ENCODE results near the gene ZBTB12.
"Not testable (repeated sequence)": the region's sequence is repeated elsewhere in the genome, so short reads cannot be mapped to it uniquely, and the experiment has no call there.

The ZBTB12 gene

GRCh38 chr6:31922942-31923341 is 21.1 kb upstream of the ZBTB12 start:
- DNase-seq (ENCODE audit: low read depth, low spot score): no peak
- H3K27ac ChIP-seq: no peak overlapping the region

GRCh38 chr6:31920811-31921210 is 18.9 kb upstream of the ZBTB12 start:
- peak overlapping the region; percentile 56 for H3K27ac ChIP-seq
- DNase-seq (ENCODE audit: low read depth, low spot score): peak; percentile 37

- no peak for DNase-seq (ENCODE audit: low read depth, low spot score)
- peak overlapping the region; percentile 56 for H3K27ac ChIP-seq
Measured at GRCh38 chr6:31919624-31920303, 17.9 kb upstream of the ZBTB12 start.

- DNase-seq (ENCODE audit: low read depth, low spot score): no peak
- no peak overlapping the region for H3K27ac ChIP-seq
Measured at GRCh38 chr6:31918069-31918720, 16.3 kb upstream of the ZBTB12 start.

GRCh38 chr6:31915756-31916155 is 13.9 kb upstream of the ZBTB12 start:
- DNase-seq (ENCODE audit: low read depth, low spot score): no peak
- H3K27ac ChIP-seq: no peak overlapping the region

- DNase-seq (ENCODE audit: low read depth, low spot score): no peak
- no peak overlapping the region for H3K27ac ChIP-seq
Measured at GRCh38 chr6:31915351-31915750, 13.5 kb upstream of the ZBTB12 start.

GRCh38 chr6:31911826-31912585 is 10.1 kb upstream of the ZBTB12 start:
- DNase-seq (ENCODE audit: low read depth, low spot score): no peak
- H3K27ac ChIP-seq: peak overlapping the region; percentile 45

GRCh38 chr6:31909298-31909697 is 7.4 kb upstream of the ZBTB12 start:
- DNase-seq (ENCODE audit: low read depth, low spot score); H3K27ac ChIP-seq: not testable (repeated sequence)

- DNase-seq (ENCODE audit: low read depth, low spot score): no peak
- no peak overlapping the region for H3K27ac ChIP-seq
Measured at GRCh38 chr6:31908791-31909190, 6.9 kb upstream of the ZBTB12 start.

- H3K27ac ChIP-seq; DNase-seq (ENCODE audit: low read depth, low spot score): not testable (repeated sequence)
Measured at GRCh38 chr6:31908255-31908654, 6.4 kb upstream of the ZBTB12 start.

GRCh38 chr6:31907158-31907813 is 5.4 kb upstream of the ZBTB12 start:
- no peak for DNase-seq (ENCODE audit: low read depth, low spot score)
- no peak overlapping the region for H3K27ac ChIP-seq

GRCh38 chr6:31906727-31907126 is 4.8 kb upstream of the ZBTB12 start:
- H3K27ac ChIP-seq; DNase-seq (ENCODE audit: low read depth, low spot score): not testable (repeated sequence)

GRCh38 chr6:31906122-31906521 is 4.2 kb upstream of the ZBTB12 start:
- H3K27ac ChIP-seq: no peak overlapping the region
- DNase-seq (ENCODE audit: low read depth, low spot score): no peak

GRCh38 chr6:31905041-31905440 is 3.2 kb upstream of the ZBTB12 start:
- no peak for DNase-seq (ENCODE audit: low read depth, low spot score)

GRCh38 chr6:31903957-31904356 is 2.1 kb upstream of the ZBTB12 start:
- no peak for DNase-seq (ENCODE audit: low read depth, low spot score)
- H3K27ac ChIP-seq: no peak overlapping the region

More at GRCh38 chr6:31905041-31905440, 3.2 kb upstream of the ZBTB12 start:
- no peak overlapping the region for H3K27ac ChIP-seq

- DNase-seq (ENCODE audit: low read depth, low spot score): no peak
- H3K27ac ChIP-seq: peak overlapping the region; percentile 40
Measured at GRCh38 chr6:31901415-31901952, 402 bp downstream of the ZBTB12 start.

GRCh38 chr6:31900917-31901414 is 920 bp downstream of the ZBTB12 start:
- H3K27ac ChIP-seq: no peak overlapping the region
- no peak for DNase-seq (ENCODE audit: low read depth, low spot score)

- DNase-seq (ENCODE audit: low read depth, low spot score): no peak
Measured at GRCh38 chr6:31899882-31900722, 1.8 kb downstream of the ZBTB12 start.

GRCh38 chr6:31899215-31899614 is 2.7 kb downstream of the ZBTB12 start:
- DNase-seq (ENCODE audit: low read depth, low spot score): no peak
- H3K27ac ChIP-seq: no peak overlapping the region

More at GRCh38 chr6:31899882-31900722, 1.8 kb downstream of the ZBTB12 start:
- no peak overlapping the region for H3K27ac ChIP-seq
